HepG2 (cell line): ENCODE data around the gene PDZD2. TPM values are rescaled to one million over a fixed set of nuclear protein-coding genes. Genes with fewer than 3 reads are reported as not detected.

ENCODE experiments used
- ATAC-seq: fragments of 200-7000 bp; cut with Tn5 transposase; 3 replicates; pipeline ENCODE4 v1.9.1; 2020; ENCODE audit warnings: mild to moderate bottlenecking, moderate library complexity
- BruUV-seq: library from RNA; stranded (reverse); fragments of 400-500 nt; replicated peaks from 2 replicates; lab custom pipeline; 2021; lab: Mats Ljungman, UMichigan
- CTCF ChIA-PET: fragments of 300-600 bp; formaldehyde crosslinking; extraction: SDS; loops from one replicate; lab custom pipeline; 2021; ENCODE audit warnings: low total read pairs, inconsistent platforms, low intra/inter-chr PET ratio; lab: Yijun Ruan, JAX
- POLR2A ChIA-PET: fragments of 350-600 bp; sonication (Branson Sonifier 250); formaldehyde crosslinking; loops from one replicate; lab custom pipeline; 2020; ENCODE audit warnings: antibody characterized with exemption, inconsistent platforms; lab: Yijun Ruan, JAX
- DNase-seq: peaks from one replicate; pipeline ENCODE4 v3.0.0-alpha.2; 2015; ENCODE audit warnings: low spot score
- FAIRE-seq: peaks from 3 replicates; lab custom pipeline; 2011; peaks lifted over from hg19 to GRCh38; lab: Jason Lieb, UNC
- H2AFZ ChIP-seq: one replicate; pipeline ENCODE4 v1.6.1; 2011; ENCODE audit warnings: low read length, inconsistent platforms
- H3K27ac ChIP-seq: fragments of 300-600 bp; 3 replicates; pipeline ENCODE4 v1.8.0; 2011; ENCODE audit warnings: mixed run types, mild to moderate bottlenecking, mixed read lengths, low read length, inconsistent platforms; ENCODE audit not compliant: insufficient read depth; ENCODE audit errors: extremely low read length
- H3K27me3 ChIP-seq, 2 experiments: fragments of 200-600 bp in 1 of 2; 2 replicates in 1 of 2; 3 replicates in 1 of 2; pipeline versions ENCODE4 v1.6.0 to v1.8.0; 2011; ENCODE audit warnings: low read length in 2 of 2, mild to moderate bottlenecking in 2 of 2, moderate library complexity in 2 of 2, inconsistent platforms in 1 of 2; ENCODE audit not compliant: insufficient read depth in 2 of 2, control insufficient read depth in 1 of 2
- H3K36me3 ChIP-seq, 2 experiments: fragments of 200-600 bp in 1 of 2; replicated peaks in 1 of 2; 2 replicates in 1 of 2; 3 replicates in 1 of 2; pipeline versions ENCODE4 v1.5.1 to v1.8.0; 2011; ENCODE audit warnings: low read length in 2 of 2, inconsistent platforms in 1 of 2; ENCODE audit not compliant: insufficient read depth in 2 of 2, control insufficient read depth in 1 of 2
- H3K4me1 ChIP-seq: 2 replicates; pipeline ENCODE4 v1.5.1; 2012; ENCODE audit warnings: low read length, inconsistent platforms; ENCODE audit not compliant: insufficient read depth
- H3K4me2 ChIP-seq: 2 replicates; pipeline ENCODE4 v1.6.0; 2011; ENCODE audit warnings: low read depth, low read length, inconsistent platforms
- H3K4me3 ChIP-seq, 3 experiments: fragments of 200-600 bp in 1 of 3; sonication (generic), shearing (Covaris generic) in 1 of 3; replicated peaks in 1 of 3; 2 replicates each; pipeline ENCODE4 v1.5.1; 2011 to 2016; ENCODE audit warnings: low read length in 3 of 3, inconsistent platforms in 2 of 3, low read depth in 2 of 3, mild to moderate bottlenecking in 2 of 3, control low read depth in 1 of 3, mixed read lengths in 1 of 3; ENCODE audit not compliant: insufficient read depth in 1 of 3
- H3K79me2 ChIP-seq: one replicate; pipeline ENCODE4 v1.6.1; 2011; ENCODE audit warnings: low read length, inconsistent platforms; ENCODE audit not compliant: insufficient read depth
- H3K9ac ChIP-seq: 2 replicates; pipeline ENCODE4 v1.6.0; 2011; ENCODE audit warnings: mild to moderate bottlenecking, low read depth, low read length, inconsistent platforms; ENCODE audit not compliant: insufficient read depth
- H3K9me3 ChIP-seq: 2 replicates; pipeline ENCODE4 v1.5.1; 2012; ENCODE audit warnings: mild to moderate bottlenecking, low read length
- H4K20me1 ChIP-seq: 2 replicates; pipeline ENCODE4 v1.6.0; 2011; ENCODE audit warnings: inconsistent platforms, mild to moderate bottlenecking, low read length, moderate library complexity; ENCODE audit not compliant: insufficient read depth
- AGO1 ChIP-seq: fragments of 200-400 bp; formaldehyde crosslinking; IDR thresholded peaks from 2 replicates; pipeline ENCODE4 v1.6.1; 2017; ENCODE audit warnings: mild to moderate bottlenecking, low read depth, low read length, moderate library complexity; ENCODE audit not compliant: poor library complexity, severe bottlenecking
- ARID2 ChIP-seq: sonication (generic); formaldehyde crosslinking; IDR thresholded peaks from 2 replicates; pipeline ENCODE4 v1.8.1; 2022; ENCODE audit warnings: mild to moderate bottlenecking, missing genetic modification reagents, borderline replicate concordance
- CBX5 ChIP-seq: sonication (generic); formaldehyde crosslinking; IDR thresholded peaks from 2 replicates; pipeline ENCODE4 v1.4.0; 2020; ENCODE audit warnings: missing genetic modification reagents, borderline replicate concordance
- ELK4 ChIP-seq: sonication (generic); formaldehyde crosslinking; IDR thresholded peaks from 2 replicates; pipeline ENCODE4 v1.9.0; 2021; ENCODE audit warnings: missing genetic modification reagents, borderline replicate concordance
- FIP1L1 ChIP-seq: fragments of 200-400 bp; formaldehyde crosslinking; IDR thresholded peaks from 2 replicates; pipeline ENCODE4 v1.6.1; 2018; ENCODE audit warnings: low read depth, mild to moderate bottlenecking, low read length, moderate library complexity, borderline replicate concordance; ENCODE audit not compliant: insufficient read depth
- FOXO1 ChIP-seq: sonication (generic); formaldehyde crosslinking; IDR thresholded peaks from 2 replicates; pipeline ENCODE4 v1.4.0; 2020; ENCODE audit warnings: missing genetic modification reagents
- GABPB1 ChIP-seq: IDR thresholded peaks from 2 replicates; pipeline ENCODE4 v1.6.1; 2016; ENCODE audit warnings: mild to moderate bottlenecking, missing genetic modification reagents, moderate library complexity, missing compliant biosample characterization
- HOXA5 ChIP-seq: sonication (generic); formaldehyde crosslinking; IDR thresholded peaks from 2 replicates; pipeline ENCODE4 v1.4.0; 2020; ENCODE audit warnings: missing genetic modification reagents
- MED1 ChIP-seq: sonication (generic); formaldehyde crosslinking; IDR thresholded peaks from 2 replicates; pipeline ENCODE4 v1.4.0; 2020; ENCODE audit warnings: missing genetic modification reagents
- MEIS2 ChIP-seq: sonication (generic); formaldehyde crosslinking; IDR thresholded peaks from 2 replicates; pipeline ENCODE4 v1.9.0; 2021; ENCODE audit warnings: mild to moderate bottlenecking, missing genetic modification reagents
- TSC22D2 ChIP-seq: sonication (generic); formaldehyde crosslinking; IDR thresholded peaks from 2 replicates; pipeline ENCODE4 v1.5.1; 2020; ENCODE audit warnings: missing genetic modification reagents, mild to moderate bottlenecking, borderline replicate concordance
- ZFY ChIP-seq: sonication (generic); formaldehyde crosslinking; IDR thresholded peaks from 2 replicates; pipeline ENCODE4 v1.4.0; 2020; ENCODE audit warnings: missing genetic modification reagents
- ZKSCAN1 ChIP-seq: fragments of 150-350 bp; IDR thresholded peaks from 2 replicates; pipeline ENCODE4 v1.6.1; 2014; ENCODE audit warnings: low read length
- ZNF251 ChIP-seq: sonication (generic); formaldehyde crosslinking; IDR thresholded peaks from 2 replicates; pipeline ENCODE4 v1.9.0; 2021; ENCODE audit warnings: mild to moderate bottlenecking, missing genetic modification reagents
- ZNF530 ChIP-seq: sonication (generic); formaldehyde crosslinking; IDR thresholded peaks from 2 replicates; pipeline ENCODE4 v1.5.0; 2020; ENCODE audit warnings: low read depth, mild to moderate bottlenecking, missing genetic modification reagents
- ZNF564 ChIP-seq: sonication (generic); formaldehyde crosslinking; IDR thresholded peaks from 2 replicates; pipeline ENCODE4 v1.8.1; 2023; ENCODE audit warnings: mild to moderate bottlenecking, missing genetic modification reagents
- ZNF775 ChIP-seq: sonication (generic); formaldehyde crosslinking; IDR thresholded peaks from 2 replicates; pipeline ENCODE4 v1.4.0; 2020; ENCODE audit warnings: missing genetic modification reagents, mild to moderate bottlenecking, moderate library complexity, borderline replicate concordance
- WGBS: methylation state at CpG from one replicate; pipeline ENCODE4 v1.1.6; 2017; ENCODE audit warnings: low lambda C conversion rate; 5-methylcytosine and 5-hydroxymethylcytosine counted together
- in situ Hi-C: cut with HindIII; loops from 2 replicates; pipeline ENCODE4 v1.10.0; 2017; ENCODE audit warnings: low pct_unique_long_range_greater_than_20kb; ENCODE audit not compliant: extremely low pct_ligation_motif_present
- intact Hi-C: fragments of 100-400 bp; cut with micrococcal nuclease; formaldehyde crosslinking; loops from one replicate; pipeline ENCODE4 v1.10.0; 2022; ENCODE audit not compliant: unreplicated experiment
- polyA plus RNA-seq, 8 experiments: library from polyadenylated mRNA; depleted of rRNA in 3 of 8; stranded (reverse) in 7 of 8; unstranded in 1 of 8; fragments of >200 nt; fragmentation: Illumina TruSeq in 4 of 8; extraction: Trizol in 4 of 8; gene quantifications; 2 replicates each; pipeline versions ENCODE4 v1.2.1 to v1.2.3, GENCODE V29; 2011 to 2016; ENCODE audit warnings: low read depth in 4 of 8, missing spikeins in 1 of 8, mixed read lengths in 1 of 8; ENCODE audit not compliant: insufficient read depth in 1 of 8
- total RNA-seq, 5 experiments: library from RNA; depleted of rRNA; stranded (reverse); fragments of >200 nt; fragmentation: Illumina TruSeq; extraction: Trizol; gene quantifications; 2 replicates each; pipeline ENCODE4 v1.2.3, GENCODE V29; 2016; ENCODE audit warnings: low read depth in 1 of 5

The PDZD2 gene
- total and polyA plus RNA-seq, 2 of the 13 experiments (the other 11 are each of a cell fraction or from before 2014, with no cell fraction given): 0.04 TPM; not detected in 1

- Histone ChIP-seq H3K27ac (no peak overlapping the region), H3K79me2 (no peaks in the 10 kb centered on the region), H3K9ac (no peak overlapping the region), H2AFZ (no peak overlapping the region), H3K4me3 (no peak overlapping the region), H3K36me3 (no peaks in the 10 kb centered on the region), H3K4me2 (no peak overlapping the region), H4K20me1 (no peaks in the 10 kb centered on the region), H3K27me3 (no peaks in the 10 kb centered on the region), H3K9me3 (no peaks in the 10 kb centered on the region), H3K4me1 (peaks cover 18% of the 10 kb centered on the region)
- in situ Hi-C loops (loop anchor here (10.0 kb wide), 1 partner anchor 515 kb away; no protein-coding TSS in a partner anchor), intact Hi-C loops (loop anchor here (5.0 kb wide), 1 partner anchor 508 kb away; no protein-coding TSS in a partner anchor)
- CTCF ChIA-PET: no interaction called here
- no TSS peak for BruUV-seq
- ATAC-seq: no peak; the same call in 2 of the 3 replicates
- WGBS: 74% methylated on average over 19 of the region's 24 CpGs
- DNase-seq: no peak
- POLR2A ChIA-PET: no interaction called here
- TF ChIP-seq ZNF251 (CRISPR knock-in tag) (no peak), ZFY (no peak), ZKSCAN1 (no peak), HOXA5 (CRISPR knock-in tag) (no peak), MEIS2 (CRISPR knock-in tag) (no peak), ZNF775 (no peak), ARID2 (no peak), ELK4 (no peak), CBX5 (CRISPR knock-in tag) (no peak), ZNF530 (CRISPR knock-in tag) (no peak), GABPB1 (CRISPR knock-in tag) (no peak), ZNF564 (CRISPR knock-in tag) (no peak), FIP1L1 (no peak), FOXO1 (CRISPR knock-in tag) (no peak), MED1 (no peak), TSC22D2 (CRISPR knock-in tag) (no peak), AGO1 (no peak)
- FAIRE-seq: no peak
Observed at GRCh38 chr5:32090026-32090754, 451.3 kb downstream of the PDZD2 start.
